Measurements from ENCODE around the gene OR8D2. TPM values are rescaled to one million over a fixed set of nuclear protein-coding genes. Genes with fewer than 3 reads are reported as not detected.

Gene OR8D2
- not detected in 2 replicates for total RNA-seq

DNA sequence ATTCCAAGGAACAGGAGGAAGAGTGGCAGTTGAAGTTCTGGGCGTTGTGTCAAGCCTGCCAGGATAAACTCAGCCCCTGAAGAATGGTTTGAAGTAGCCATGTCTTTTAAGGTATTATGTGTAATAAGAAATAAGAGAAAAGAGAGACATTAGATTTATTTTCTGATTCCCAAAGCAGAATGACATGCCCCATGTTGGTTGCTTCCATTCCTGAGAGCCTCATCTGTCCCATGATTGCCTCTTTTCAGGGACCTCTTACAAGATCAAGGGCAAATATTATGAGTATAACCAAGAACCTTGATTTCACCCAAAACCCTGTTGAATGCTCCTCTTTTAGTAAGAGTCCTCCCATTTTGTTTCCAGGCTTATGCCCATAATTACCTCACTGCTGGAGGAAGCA is at the start of gene OR8D2:
Gene OR8D2 (minus strand): TSS at position 101 of the 400 bp plus-strand sequence. CDS start 0 bp downstream, at position 101.
- ChIA-PET CTCF (no interaction called here), POLR2A (no interaction called here)
- H3K27ac Mint-ChIP-seq, result no peak within 1 kb of the TSS
- peaks cover 7% of the 10 kb centered on the region for H3K4me1 Mint-ChIP-seq
- intact Hi-C loops (cut with micrococcal nuclease), result no loop called here
- no peaks in the 10 kb centered on the region for H3K36me3 Mint-ChIP-seq (ENCODE audit: low read depth)
- H3K27me3 Mint-ChIP-seq, result peaks cover 14% of the 10 kb centered on the region
- no peak within 1 kb of the TSS for H3K4me3 Mint-ChIP-seq
- no peak for DNase-seq
- no peak for TF ChIP-seq CTCF (IDR thresholded peaks at IDR 0.05)
- ATAC-seq (ENCODE audit: low read depth), result no peak
- no peaks in the 10 kb centered on the region for H3K9me3 Mint-ChIP-seq

- ChIA-PET POLR2A (no interaction called here), CTCF (no interaction called here)
- peaks cover 3% of the 10 kb centered on the region for H3K4me1 Mint-ChIP-seq
- no peaks in the 10 kb centered on the region for H3K36me3 Mint-ChIP-seq (ENCODE audit: low read depth)
- intact Hi-C loops (cut with micrococcal nuclease), result no loop called here
- TF ChIP-seq CTCF (IDR thresholded peaks at IDR 0.05), result no peak
- ATAC-seq (ENCODE audit: low read depth) (no peak), DNase-seq (no peak)
- H3K9me3 Mint-ChIP-seq, result peaks cover 2% of the 10 kb centered on the region
- H3K27ac Mint-ChIP-seq, result no peak overlapping the region
- H3K27me3 Mint-ChIP-seq, result no peaks in the 10 kb centered on the region
- no peak overlapping the region for H3K4me3 Mint-ChIP-seq
Observed at GRCh38 chr11:124359566-124359965, 39.6 kb upstream of the OR8D2 start.

DNA sequence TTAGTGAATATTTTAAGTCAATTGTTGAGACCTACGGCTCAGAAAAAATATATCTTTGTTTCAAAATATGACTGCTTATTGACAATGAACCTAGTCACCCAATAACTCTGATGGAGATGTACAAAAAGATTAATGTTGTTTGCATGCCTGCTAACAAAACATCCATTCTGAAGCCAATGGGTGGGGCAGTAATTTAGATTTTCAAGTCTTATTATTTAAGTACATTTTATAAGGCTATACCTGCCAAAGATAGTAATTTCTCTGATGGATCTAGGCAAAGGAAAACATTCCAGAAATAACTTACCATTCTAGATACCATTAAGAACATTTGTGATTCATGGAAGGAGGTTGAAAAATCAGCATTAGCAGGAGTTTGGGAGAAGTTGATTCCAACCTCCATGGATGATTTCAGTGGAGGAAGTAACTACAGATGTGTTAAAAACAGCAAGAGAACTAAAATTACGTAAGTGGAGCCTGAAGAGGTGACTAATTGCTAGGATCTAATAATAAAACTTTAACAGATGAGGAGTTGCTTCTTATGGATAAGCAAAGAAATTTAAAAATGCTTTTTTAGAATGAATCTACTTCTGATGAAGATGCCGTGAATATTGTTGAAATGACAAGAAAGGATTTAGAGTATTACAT is 26.4 kb upstream of the OR8D2 start:
- DNase-seq (no peak), ATAC-seq (ENCODE audit: low read depth) (no peak)
- no peak for TF ChIP-seq CTCF (IDR thresholded peaks at IDR 0.05)
- Mint-ChIP-seq H3K4me1 (no peaks in the 10 kb centered on the region), H3K4me3 (no peak overlapping the region), H3K9me3 (peaks cover 5% of the 10 kb centered on the region), H3K27me3 (no peaks in the 10 kb centered on the region), H3K36me3 (ENCODE audit: low read depth) (no peaks in the 10 kb centered on the region), H3K27ac (no peak overlapping the region)
- CTCF ChIA-PET, result no interaction called here
- intact Hi-C loops (cut with micrococcal nuclease), result no loop called here
- POLR2A ChIA-PET, result no interaction called here

DNA sequence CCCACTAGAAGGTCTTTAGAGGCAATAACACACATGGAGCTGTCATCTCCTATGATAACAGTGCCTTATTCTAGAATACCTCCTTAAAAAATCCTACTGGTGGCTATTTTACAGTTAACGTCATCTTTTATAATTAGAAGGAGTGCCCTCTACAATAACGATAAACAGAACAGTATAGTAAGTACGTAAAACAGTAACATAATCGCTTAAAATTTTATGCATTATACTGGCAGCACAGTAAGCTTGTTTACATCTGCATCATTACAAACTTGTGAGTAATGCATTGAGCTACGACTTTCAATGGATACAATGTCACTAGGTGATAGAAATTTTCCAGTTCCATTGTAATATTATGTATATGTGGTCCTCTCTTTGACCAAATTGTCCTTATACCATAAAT is 24.3 kb upstream of the OR8D2 start:
- DNase-seq (no peak), ATAC-seq (ENCODE audit: low read depth) (no peak)
- Mint-ChIP-seq H3K27ac (no peak overlapping the region), H3K27me3 (no peaks in the 10 kb centered on the region), H3K9me3 (peaks cover 1% of the 10 kb centered on the region), H3K4me1 (peaks cover 5% of the 10 kb centered on the region), H3K36me3 (ENCODE audit: low read depth) (no peaks in the 10 kb centered on the region), H3K4me3 (no peak overlapping the region)
- intact Hi-C loops (cut with micrococcal nuclease), result no loop called here
- no peak for TF ChIP-seq CTCF (IDR thresholded peaks at IDR 0.05)
- POLR2A ChIA-PET, result no interaction called here
- CTCF ChIA-PET, result no interaction called here

DNA sequence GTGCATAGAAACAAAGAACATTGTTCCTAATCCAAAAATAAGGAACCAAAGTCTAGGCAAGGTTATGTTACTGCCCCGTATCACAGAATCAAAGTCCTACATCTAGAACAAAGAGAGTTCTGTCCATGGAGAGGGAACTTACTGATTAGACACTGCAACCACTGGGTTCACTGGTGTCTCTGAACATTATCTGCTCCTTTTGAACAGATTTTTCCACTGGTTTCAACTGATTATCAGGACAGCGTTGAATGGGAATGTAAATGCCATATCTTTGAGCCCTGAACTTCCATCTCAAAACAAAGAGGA is 20.1 kb upstream of the OR8D2 start:
- no peaks in the 10 kb centered on the region for H3K9me3 Mint-ChIP-seq
- no peak overlapping the region for H3K4me3 Mint-ChIP-seq

More for the DNA sequence above, 20.1 kb upstream of the OR8D2 start:
- no peak for TF ChIP-seq CTCF (IDR thresholded peaks at IDR 0.05)
- DNase-seq (no peak), ATAC-seq (ENCODE audit: low read depth) (no peak)
- intact Hi-C loops (cut with micrococcal nuclease), result no loop called here
- Mint-ChIP-seq H3K27me3 (no peaks in the 10 kb centered on the region), H3K27ac (no peak overlapping the region), H3K36me3 (ENCODE audit: low read depth) (no peaks in the 10 kb centered on the region), H3K4me1 (peaks cover 7% of the 10 kb centered on the region)
- POLR2A ChIA-PET, result no interaction called here
- CTCF ChIA-PET, result no interaction called here

Measured in activated B cell treated with CpG ODN at 0.5 μM for 24 hours (primary cell).